ENCODE results near the gene UBE2L5.
A peak's percentile ranks its signal among the peaks of the same experiment; 100 is the strongest.

UBE2L5 gene

DNA sequence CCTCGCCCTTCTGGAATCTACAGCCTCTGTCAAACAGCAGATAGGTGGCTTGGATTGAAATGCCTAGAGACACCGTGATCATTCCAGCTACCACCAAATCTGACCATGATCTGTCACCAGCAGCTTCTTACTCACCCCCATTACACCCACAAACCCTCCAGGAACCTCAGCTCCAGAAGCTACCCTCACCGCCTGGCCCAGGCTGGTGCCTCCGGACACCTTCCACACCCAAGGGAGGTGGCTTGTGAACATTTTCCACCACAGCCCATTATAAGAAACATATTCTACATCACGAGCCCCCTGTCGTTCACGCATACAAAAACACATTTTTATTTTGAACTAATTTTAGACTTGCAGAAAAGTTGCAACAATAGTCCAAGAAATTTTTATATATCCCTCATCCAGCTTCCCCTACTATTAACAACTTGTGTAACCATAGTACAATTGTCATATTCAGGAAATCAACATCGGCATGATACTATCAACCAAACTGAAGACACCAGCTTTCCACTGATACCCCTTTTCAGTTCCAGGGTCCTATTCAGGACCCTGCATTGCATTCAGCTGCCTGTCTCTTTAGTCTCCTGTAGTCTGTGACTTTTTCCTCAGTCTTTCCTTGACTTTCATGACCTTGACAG lies 15.4 kb upstream of the UBE2L5 start:
- no peak for DNase-seq

DNA sequence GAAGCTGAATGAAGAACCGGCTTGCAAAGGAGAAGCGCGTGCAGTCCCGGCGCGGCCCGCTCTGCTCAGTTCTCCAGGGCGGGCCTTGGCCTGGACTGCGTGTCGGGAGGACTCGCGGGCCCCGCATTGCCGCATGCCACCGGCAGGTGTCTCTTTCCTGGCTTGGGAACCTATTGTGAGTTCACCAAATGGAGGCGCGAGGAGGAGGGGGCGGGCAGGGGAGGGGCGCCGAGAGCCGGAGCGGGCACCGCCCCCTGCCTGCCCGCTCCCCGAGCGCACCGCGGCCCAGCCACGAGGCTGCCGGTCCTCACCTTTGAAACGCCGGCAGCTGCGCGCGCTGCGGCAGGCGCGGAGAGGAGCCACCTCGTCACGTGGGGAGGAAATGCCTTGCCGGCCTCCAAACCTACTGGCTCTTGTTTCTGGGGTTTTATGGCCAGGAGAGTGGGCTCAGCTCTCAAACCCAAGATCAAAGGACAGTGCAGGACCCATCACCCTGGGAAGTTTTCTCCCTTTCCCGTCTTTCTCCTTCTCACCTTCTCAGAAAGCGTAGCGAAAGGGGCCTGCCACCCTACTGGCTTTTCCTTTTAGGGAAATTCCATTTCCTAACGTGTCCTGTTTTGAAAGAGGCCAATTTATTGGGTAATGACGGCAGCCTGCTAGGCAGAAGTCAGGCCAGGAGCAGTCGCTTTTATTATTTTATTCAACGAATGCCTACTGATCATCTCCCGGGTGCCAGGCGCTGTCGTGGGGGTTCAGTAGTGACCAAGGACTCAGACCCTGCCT lies 13.8 kb upstream of the UBE2L5 start:
- no peak for DNase-seq

DNA sequence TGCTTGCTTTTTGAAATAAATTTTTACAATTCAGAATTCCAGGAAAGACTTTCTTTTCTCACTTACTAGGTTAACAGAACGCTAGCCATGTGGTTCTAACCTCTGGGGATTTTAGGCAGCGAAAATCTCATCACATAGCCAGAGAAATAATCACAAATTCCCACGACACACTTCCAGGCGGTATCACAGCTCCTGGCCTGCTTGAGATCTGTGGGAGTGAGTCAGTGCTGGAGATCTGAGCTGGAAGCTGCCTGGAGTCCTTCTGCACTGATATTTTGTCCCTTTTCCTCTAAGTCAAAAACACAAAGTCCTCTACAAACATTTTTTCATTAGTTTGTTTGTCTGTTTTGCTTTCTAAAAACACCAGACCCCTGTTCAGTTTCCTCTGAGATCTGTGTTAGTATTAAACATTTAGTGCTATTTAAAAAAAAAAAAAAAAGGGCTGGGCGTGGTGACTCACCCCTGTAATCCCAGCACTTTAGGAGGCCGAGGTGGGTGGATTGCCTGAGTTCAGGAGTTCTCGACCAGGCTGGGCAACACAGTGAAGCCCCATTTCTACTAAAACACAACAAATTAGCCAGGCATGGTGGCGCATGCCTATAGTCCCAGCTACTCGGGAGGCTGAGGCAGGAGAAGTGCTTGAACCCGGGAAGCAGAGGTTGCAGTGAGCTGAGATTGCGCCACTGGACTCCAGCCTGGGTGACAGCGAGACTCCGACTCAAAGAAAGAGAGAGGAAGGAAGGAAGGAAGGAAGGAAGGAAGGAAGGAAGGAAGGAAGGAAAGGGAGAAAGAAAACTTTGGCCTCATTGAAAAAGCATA lies 12.2 kb upstream of the UBE2L5 start:
- DNase-seq = no peak

DNA sequence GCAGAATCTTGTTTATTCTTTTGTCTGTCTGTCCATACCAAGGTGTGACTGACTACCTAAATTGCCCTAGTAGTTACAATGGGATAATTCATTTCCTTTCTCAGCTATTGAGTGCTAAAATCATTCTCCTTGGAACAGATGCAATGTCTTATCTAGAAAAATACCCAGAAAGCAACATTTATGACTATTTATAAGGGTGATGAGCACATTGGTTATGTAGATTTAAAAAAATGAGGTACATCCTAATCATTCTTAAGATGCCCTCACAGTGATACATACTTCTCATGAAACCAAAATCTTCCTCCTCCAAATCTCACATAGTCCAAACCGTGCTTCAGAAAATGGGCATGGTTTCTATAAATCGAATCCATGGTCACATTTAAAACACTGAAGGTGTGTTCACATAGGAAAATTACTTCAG lies 11.6 kb upstream of the UBE2L5 start:
- no peak for DNase-seq

DNA sequence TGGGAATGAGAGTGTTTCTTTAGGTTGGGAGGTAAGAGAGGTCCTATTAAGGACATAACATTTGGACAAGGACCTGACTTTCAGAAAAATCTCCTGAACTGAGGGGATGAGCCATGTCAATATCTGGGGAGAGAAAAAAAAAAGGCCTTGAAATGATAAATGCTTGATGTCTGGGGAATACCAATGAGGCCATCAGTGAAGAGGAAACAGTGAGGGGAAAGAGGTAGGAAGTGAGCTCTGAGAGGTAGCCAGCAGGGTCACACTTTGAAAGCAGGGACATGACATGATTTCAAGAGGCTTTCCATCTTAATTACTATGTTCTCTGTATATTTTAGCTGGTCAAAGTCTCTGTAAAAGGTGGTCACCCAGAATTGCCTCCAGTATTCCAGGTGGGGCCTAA lies 9.9 kb upstream of the UBE2L5 start:
- DNase-seq = no peak

DNA sequence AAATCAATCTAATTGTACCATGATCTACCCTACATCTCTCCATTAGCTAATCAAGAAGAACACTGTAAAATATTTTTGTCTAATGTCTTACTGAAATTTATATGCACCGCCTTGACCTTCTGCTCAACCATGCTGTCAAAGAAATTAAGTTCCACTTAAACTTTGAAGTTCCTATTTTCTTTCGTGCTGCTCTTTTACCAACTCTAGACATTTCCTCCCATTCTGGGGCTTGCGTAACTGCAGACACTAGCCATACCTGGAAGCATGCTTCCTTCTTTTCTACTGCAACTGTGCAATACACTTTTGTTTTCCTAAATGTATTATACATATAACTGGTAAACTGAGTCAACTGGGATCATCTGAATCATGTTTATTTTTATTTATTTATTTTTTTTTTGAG lies 8.5 kb upstream of the UBE2L5 start:
- DNase-seq = no peak

DNA sequence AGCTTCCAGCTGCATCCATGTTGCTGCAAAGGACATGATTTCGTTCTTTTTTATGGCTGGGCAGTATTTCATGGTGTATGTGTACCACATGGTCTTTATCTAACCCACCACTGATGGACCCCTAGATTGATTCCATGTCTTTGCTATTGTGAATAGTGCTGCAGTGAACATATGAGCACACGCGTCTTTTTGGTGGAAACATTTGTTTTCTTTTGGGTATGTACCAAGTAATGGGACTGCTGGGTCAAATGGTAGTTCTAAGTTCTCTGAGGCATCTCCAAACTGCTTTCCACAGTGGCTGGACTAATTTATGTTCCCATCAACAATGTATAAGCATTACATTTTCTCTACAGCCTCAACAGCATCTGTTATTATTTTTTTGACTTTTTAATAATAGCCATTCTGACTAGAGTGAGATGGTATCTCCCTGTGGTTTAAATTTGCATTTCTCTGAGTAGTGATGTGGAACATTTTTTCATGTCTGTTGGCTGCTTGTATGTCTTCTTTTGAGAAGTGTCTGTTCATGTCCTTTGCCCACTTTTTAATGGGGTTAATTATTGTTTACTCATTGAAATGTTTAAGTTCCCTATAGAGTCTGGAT lies 6.8 kb upstream of the UBE2L5 start:
- DNase-seq = no peak

DNA sequence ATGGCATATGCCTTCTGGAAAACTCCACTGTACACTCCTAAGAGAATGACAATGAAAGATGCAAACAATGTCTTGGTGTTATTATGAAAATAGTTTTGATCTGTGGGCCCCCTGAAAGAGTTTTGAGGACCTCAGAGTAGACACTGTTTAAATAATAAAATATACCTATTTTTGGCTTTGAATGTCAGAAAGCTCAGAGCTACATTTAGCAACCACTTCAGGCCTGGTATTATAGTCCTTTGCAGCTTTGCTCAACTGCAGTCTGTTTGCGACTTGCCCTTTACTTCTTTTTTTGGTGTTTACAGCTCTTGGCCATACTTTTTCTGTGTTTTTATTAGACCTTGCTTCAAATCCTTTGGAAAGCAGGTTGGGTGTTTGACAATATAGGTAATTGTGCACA lies 5.8 kb upstream of the UBE2L5 start:
- DNase-seq = no peak

DNA sequence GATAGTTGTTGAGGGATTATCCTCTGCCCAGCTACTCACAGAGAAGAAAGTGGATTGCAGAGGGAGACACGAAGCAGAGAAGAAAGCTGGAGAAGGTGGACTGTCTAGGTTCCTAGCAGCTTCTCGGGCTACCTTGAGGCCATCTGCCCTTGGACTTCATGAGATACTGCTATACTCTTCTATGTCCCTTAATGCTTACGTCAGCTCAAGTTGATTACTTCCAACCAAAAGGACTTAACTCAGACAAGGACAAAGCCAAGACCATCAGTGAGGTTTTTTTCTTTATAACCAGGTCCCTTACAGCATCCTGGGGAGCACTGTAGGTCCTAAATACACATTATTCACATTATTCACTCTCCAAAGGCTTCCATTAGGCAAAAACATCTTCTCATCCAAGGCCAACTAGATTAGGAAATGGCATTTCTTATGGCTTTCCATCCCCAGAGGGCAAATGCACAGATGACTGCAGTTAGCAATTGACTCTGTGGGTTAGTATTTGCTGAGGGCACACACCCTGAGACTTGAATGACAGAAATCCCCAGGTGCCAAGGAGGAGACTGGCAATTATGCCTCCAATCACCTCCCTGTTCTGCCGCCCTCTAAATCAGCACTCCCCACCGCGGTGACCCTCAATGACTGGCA lies 4.1 kb upstream of the UBE2L5 start:
- no peak for DNase-seq

DNA sequence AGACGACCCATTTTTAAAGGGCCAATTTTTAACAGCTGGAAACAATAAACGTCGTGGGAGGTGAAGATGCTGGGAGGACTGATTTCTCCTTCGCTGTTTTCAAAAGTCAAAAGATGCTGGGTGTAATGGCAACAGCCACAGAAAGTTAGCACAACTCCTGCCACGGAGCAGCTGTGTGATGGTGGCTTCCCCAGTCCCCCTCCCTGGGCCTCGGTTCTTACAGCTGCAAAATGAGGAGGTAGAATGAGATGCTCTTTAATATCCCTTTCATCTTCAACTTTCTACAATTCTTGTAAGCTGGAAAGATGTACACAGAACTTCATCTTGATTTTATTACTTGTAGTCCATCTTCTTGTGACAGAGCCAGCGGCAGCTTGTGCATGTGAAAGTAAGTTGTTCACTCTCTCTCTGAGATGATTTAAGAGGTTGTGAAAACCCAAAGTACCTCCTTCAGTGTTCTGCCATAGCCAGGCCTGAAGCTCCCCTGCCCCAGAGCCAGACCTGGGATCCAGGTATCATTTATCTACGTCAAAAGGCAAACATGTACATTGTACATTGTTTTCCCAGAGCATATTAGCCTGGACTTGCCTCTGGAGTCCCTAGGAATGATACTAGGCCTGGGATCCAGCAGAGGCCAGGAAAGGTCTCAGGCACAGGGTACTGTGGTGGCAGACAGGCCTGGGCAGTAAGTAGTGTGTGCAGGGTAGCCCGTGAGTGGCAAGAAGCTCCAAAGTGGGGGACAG lies 3.4 kb upstream of the UBE2L5 start:
- no peak for DNase-seq

DNA sequence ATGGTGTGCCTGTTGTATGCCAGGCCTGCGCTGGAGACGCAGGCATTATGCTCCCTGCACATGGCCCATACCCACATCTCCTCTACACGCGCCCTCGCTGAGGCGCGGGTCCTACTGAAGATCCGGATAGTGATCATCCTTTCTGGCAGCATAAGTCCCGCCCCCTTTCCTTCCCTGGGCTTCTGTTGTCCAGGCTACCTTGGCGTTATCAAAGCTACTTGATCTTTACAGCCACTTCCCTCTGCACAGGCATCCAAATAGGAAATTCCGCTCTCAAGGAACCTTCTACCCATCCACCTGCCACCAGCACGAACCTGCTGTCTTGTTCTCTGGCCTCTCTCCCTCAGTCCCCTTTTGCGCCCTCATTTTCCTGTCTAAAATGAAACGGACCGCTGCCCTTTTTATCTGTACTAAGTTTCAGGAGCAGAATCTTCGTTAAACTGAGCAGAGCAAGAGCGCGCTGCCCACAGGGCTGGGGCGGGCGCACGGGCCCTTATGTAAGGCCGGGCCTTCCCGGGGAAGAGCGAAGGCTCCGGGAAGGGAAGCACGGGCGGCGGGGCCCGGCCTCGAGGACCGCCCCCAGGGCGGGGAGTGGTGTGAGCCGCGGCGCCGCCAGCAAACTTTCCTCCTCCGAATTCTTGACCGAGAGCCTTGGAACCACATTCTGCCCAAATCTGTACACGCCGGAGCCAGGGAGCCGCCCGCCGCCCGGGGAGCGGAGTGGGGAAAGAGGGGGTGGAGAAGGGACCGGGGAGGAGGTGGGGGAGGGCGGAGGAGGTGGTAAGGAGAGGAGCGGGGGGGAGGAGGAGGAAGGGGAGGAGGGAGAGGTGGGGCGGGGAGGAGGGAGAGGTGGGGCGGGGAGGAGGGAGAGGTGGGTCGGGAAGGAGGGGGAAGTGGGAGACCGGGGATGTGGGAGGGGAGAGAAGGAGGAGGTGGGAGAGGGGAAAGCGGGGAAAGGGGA lies 920 bp upstream of the UBE2L5 start:
- DNase-seq = peak; percentile 69

DNA sequence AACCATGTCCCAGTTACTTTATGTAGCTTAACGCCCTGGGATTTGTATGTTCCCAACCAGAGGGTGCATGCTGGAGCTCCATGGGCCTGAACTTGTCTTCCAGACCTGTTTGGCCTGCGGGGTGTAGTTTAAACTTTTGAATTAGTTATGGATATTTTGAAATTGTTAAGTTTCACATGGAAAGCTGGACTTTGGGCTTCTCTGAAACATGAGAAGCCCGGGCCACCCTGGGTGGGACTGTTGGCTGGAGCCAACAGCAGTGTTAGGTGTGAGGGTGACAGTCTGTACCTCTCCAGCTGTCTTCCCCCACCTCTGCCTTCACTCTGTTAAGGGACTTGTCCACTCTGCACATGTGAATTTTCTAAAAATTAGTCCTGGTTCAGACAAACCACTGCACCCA lies 1.6 kb downstream of the UBE2L5 start:
- no peak for DNase-seq

DNA sequence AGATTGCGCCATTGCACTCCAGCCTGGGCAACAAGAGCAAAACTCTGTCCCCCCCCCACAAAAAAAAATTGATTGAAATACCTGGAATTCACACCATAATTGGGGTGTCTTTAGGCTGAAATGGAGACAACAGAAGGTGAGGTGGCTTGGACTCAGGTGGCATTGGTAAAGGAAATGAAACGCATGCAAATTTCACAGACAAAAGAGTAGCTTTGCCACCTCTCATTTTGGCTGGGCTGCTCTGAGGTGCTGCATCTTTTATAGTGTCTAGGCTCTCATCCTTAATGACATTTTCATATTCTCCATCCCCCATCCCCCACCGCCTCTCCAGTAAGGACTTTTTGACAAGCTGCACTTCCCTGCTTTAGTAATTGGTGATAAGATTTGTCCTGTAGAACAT lies 6.9 kb downstream of the UBE2L5 start:
- no peak for DNase-seq

DNA sequence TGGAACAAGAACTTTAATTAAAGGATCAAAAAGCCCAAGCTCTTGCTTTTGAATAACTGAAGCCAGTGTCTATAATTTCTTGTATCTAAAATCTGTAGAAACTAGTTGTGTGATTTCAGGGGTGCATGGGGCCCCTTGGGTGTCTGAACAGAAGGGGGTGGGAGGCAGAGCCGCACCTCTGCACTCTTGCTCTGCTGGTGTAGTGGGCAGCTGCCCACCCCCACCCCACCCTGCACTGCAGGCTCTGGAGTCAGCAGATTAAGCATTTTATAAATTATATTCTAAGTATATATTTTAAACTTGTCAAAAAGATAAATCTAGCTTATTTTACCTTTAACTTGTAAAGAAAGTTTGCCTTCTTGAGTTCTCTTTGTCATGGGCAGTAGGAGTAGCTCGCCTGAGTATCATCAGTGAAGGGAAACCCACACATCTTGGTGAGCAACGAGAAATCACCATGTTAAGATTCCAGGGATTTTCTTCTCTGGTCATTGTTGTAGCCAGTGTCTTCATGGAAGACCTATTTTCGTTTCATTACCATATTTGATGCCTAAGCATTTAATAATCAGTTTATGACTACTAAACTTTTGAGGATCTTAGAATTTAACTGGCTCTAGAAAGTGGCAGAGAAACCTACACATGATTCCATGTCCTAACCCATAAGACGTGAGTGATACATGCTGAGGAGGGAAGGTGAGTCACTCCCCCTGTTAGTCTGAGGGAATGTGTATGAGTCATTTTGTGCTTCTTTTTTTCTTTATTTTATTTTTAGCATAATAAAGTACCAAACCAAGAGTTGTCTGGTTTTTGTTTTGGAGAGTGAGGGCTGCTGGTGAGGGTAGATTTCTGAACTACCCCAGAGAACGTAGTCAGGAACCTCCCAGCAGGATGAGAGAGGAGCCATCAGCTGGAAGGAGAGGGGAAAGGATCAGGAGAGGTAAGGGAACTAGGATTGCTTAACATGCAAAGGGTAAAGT lies 7.7 kb downstream of the UBE2L5 start:
- DNase-seq = no peak

DNA sequence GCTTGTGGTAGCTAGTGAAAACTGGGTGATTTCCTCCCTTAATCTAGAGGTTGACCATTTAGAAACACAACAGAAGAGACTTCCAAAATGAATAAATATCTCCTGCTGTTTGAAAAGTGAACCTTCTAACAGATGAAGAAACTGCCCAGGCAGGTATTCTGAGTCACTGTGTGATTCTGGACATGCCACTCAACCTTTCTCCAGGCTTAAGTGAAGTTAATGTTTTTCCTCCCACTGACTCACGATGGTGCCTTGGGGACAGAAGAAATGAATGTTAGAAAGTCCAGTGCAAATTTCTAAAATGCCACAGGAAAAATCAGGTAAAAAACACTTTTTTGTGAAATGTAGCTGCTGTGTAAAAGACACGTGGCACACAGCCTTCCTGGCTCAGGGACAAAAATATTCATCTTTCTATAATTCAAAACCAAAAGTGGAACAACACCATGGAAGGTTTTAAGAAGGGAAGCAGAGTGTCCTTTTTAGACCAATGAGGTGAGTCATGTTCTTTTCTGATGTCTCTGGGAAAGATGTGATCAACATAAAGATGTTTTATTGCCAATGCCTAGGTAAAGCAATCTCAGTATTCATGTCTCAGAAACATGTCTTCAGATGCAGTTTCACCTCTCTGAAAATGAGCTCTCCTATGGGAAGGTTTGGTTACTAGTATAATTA lies 9.1 kb downstream of the UBE2L5 start:
- DNase-seq = no peak

DNA sequence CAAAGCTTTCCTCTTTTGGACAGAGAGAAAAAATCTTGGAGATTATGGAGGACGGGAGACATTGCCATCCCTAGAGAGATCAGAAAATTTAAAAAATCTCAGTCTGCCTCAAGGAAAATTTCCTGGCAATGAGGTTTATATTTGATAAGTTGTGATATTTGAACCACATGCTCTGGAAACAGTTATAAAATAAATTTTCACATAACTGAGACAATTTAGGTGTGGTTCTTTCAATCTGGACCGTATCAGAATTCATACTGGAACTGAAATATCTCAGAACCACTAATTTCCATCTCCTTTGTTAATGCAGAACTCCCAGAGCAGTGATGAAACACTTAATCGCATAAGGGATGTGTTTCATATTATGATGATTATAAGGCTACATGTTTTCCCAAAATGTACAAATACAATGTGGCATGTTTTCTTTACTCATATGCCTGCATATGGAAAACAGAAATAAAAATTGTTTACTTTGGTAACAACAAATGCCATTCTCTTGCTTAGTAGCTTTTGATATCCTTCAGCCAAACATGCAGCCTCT lies 13.7 kb downstream of the UBE2L5 start:
- DNase-seq = no peak

DNA sequence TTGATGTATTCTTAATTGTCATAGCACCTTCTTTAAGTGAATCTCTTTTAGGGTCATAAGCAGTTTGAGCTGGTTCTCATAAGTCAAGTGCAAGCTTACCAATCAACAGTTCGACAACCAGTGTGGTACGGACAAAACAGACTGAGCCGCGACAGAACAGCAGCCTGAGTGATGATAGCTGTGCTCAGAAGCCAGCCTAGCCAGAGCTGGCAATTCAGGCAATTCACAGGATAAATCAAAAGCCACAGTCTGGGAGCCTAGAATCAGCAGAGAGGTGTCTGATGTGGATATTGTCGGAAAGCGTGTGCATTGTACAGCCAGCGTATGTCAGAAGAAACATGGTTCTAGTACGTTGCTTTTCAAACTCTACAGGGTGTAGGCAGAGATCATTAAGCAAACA lies 14.9 kb downstream of the UBE2L5 start:
- DNase-seq = no peak

DNA sequence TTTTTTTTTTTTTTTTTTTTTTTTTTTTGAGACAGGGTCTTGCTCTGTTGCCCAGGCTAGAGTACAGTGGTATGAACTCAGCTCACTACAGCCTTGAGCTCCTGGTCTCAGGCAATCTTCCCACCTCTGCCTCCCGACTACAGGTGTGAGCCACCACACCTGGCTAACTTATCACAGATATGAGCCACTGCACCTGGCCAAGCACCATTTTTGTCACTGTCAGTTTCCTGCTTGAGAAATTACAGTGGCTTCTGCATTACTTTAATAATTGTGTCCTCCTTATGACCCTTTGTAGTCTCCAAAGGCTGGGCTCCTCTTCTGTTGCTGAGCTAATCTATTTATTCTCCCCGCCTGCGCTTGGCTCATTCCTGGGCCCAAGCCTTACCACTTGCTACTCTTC lies 16.0 kb downstream of the UBE2L5 start:
- DNase-seq = no peak
